ENCODE measurements around the gene DNAJB11.

The DNAJB11 gene

DNA sequence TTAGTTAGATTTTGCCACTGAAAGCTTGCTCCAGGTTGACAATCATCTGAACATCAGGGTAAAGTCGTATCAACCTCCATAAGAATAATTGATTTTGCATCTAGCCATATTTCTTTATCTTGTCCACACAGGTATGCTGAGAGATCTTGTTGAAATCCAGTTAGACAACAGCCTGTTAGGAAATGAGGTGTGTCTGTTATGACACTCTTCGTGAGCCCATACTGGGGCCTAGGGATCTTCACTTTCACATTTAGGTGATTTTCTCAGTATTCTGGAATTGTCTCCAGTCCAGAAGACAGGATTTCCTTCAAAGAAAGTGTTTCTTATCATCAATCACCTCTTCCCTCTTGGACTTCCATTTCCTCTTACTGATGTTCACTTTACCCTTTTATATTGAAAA, 18.1 kb downstream of the DNAJB11 start:
- H3K36me3 ChIP-seq (ENCODE audit: control insufficient read depth, insufficient read depth, low read length), result peaks cover 6% of the 10 kb centered on the region
- H3K4me3 ChIP-seq (ENCODE audit: low read depth, low read length), result no peak overlapping the region
- H3K4me1 ChIP-seq (ENCODE audit: control insufficient read depth, insufficient read depth, low read length), result peaks cover 2% of the 10 kb centered on the region
- H3K27me3 ChIP-seq (ENCODE audit: control insufficient read depth, insufficient read depth, low read length), result no peaks in the 10 kb centered on the region
- H3K9ac ChIP-seq (ENCODE audit: low read depth, low read length), result no peak overlapping the region
- no peaks in the 10 kb centered on the region for H3K9me3 ChIP-seq (ENCODE audit: control insufficient read depth, insufficient read depth, low read length)

DNA sequence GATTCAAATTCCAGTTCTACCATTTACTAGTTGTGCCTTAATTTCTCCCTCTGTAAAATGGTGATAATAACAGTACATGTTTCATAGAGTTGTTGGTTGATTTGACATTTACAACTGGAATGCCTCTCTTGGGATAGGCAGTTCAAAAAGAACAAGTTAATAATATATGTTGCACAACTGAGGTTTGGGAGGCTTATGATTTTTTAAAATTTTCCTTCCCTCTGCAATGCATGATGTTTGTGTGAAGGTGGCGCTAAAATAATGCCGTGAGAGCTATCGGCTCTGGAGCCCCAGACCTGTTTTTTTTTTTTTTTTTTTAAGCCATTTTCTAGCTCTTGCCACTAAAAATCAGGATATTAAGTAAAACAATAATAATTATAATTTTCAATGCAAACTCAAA, 18.6 kb downstream of the DNAJB11 start:
- H3K27me3 ChIP-seq (ENCODE audit: control insufficient read depth, insufficient read depth, low read length), result no peaks in the 10 kb centered on the region
- no peak overlapping the region for H3K4me3 ChIP-seq (ENCODE audit: low read depth, low read length)
- H3K9ac ChIP-seq (ENCODE audit: low read depth, low read length), result no peak overlapping the region
- no peaks in the 10 kb centered on the region for H3K4me1 ChIP-seq (ENCODE audit: control insufficient read depth, insufficient read depth, low read length)
- H3K9me3 ChIP-seq (ENCODE audit: control insufficient read depth, insufficient read depth, low read length), result no peaks in the 10 kb centered on the region
- H3K36me3 ChIP-seq (ENCODE audit: control insufficient read depth, insufficient read depth, low read length), result peaks cover 3% of the 10 kb centered on the region

DNA sequence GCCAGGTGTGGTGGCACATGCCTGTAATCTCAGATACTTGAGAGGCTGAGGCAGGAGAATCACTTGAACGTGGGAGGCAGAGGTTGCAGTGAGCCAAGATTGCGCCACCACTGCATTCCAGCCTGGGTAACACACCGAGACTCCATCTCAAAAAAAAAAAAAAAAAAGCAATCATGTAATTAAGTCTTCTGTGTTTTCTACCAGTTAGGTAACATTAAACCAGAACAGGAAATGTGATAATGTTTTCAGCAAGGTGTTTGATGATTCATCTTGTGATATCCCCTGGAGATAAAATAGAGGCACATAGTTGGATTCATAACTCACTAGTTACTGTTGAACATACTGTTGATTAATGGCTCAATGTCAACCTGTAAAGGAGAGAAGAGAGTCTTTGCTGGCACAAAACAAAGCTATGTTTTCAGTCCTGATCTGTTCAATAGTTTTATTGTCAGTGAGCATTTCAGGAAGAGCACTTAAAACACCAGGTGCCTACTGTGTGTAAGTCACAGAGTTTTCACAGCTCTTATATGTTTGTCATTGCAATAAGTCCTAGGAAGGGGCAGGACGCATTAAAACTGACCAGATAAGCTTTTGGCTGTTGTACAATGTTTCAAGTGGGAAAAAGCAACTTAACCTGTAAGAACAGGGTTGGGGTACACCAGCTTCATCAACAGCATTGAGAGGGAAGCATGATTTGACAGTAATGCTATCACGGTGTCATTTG, 19.5 kb downstream of the DNAJB11 start:
- Histone ChIP-seq H3K27me3 (ENCODE audit: control insufficient read depth, insufficient read depth, low read length) (no peaks in the 10 kb centered on the region), H3K4me3 (ENCODE audit: low read depth, low read length) (no peak overlapping the region), H3K9me3 (ENCODE audit: control insufficient read depth, insufficient read depth, low read length) (no peaks in the 10 kb centered on the region), H3K36me3 (ENCODE audit: control insufficient read depth, insufficient read depth, low read length) (peaks cover under 1% of the 10 kb centered on the region), H3K4me1 (ENCODE audit: control insufficient read depth, insufficient read depth, low read length) (peaks cover 2% of the 10 kb centered on the region), H3K9ac (ENCODE audit: low read depth, low read length) (no peak overlapping the region)

DNA sequence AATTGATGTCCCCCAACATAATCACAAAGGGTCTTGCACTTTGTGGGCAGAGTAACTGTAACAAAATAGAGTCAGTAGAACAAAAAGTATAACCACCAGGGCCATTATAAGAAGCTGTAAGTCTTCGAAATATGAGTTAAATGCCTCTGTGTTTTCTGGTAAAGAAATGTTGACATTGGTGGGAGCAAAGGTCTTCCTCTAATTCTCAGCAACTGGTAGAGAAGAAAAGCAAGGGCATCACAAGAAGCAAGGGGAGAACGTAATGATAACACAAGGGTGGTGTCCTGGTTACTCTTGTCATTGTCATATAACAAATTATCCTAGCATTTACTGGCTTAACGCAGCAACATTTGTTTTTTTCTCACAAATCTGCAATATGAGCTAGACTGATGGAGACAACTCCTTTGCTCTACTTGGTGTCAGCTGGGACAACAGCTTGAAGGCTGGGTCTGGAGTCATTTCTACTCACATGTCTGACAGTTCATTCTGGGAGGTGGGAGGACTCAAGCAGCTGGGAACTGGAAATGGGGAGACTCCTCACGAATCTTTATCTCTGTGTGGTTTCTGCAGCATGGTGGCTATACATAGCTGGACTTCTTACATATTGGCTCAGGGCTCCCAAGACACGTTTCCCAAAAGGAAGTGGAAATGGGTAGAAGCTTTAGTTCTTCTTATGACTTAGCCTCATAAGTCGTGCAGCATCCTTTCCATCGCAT, 20.2 kb downstream of the DNAJB11 start:
- Histone ChIP-seq H3K4me3 (ENCODE audit: low read depth, low read length) (no peak overlapping the region), H3K4me1 (ENCODE audit: control insufficient read depth, insufficient read depth, low read length) (peaks cover 2% of the 10 kb centered on the region), H3K27me3 (ENCODE audit: control insufficient read depth, insufficient read depth, low read length) (no peaks in the 10 kb centered on the region), H3K36me3 (ENCODE audit: control insufficient read depth, insufficient read depth, low read length) (no peaks in the 10 kb centered on the region), H3K9me3 (ENCODE audit: control insufficient read depth, insufficient read depth, low read length) (no peaks in the 10 kb centered on the region), H3K9ac (ENCODE audit: low read depth, low read length) (no peak overlapping the region)

DNA sequence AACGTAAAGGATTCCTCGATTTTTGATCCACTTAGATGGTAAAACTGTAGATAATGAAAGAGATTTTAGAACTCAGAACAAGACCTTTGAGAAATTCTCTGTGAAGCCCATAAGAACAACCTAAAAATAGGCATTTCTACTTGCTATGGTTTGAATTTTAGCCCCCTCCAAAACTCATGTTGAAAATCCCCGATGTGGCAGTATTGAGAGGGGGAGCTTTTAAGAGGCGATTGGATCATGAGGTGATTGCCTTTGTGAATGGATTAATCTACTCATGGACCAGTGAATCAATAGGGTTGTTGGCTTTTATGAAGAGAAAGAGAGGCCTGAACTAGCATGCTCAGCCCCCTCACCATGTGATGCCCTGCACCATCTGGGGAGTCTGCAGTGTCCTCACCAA, 22.2 kb downstream of the DNAJB11 start:
- Histone ChIP-seq H3K9ac (ENCODE audit: low read depth, low read length) (no peak overlapping the region), H3K4me1 (ENCODE audit: control insufficient read depth, insufficient read depth, low read length) (peaks cover 5% of the 10 kb centered on the region), H3K36me3 (ENCODE audit: control insufficient read depth, insufficient read depth, low read length) (no peaks in the 10 kb centered on the region)

DNA sequence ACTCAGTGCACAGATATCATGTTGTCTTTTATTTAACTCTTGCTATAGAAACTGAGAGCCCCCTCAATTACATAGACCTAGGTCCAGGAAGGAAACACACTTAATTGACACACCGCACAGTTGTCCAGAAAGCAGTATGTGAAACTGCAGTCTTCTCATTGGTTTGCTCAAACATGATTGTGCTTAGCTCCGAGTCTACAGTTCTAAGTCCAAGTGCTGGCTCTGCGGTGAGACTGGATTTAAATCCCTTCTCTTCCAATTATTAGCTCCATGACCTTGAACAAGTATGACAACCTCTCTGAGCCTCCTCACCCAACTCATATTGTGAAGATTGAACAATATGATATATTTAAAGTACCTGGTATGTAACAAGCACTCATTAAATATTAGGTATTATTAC, 23.3 kb downstream of the DNAJB11 start:
- H3K4me3 ChIP-seq (ENCODE audit: low read depth, low read length), result no peak overlapping the region
- H3K4me1 ChIP-seq (ENCODE audit: control insufficient read depth, insufficient read depth, low read length), result peaks cover 5% of the 10 kb centered on the region
- H3K36me3 ChIP-seq (ENCODE audit: control insufficient read depth, insufficient read depth, low read length), result no peaks in the 10 kb centered on the region
- H3K9me3 ChIP-seq (ENCODE audit: control insufficient read depth, insufficient read depth, low read length), result no peaks in the 10 kb centered on the region
- no peaks in the 10 kb centered on the region for H3K27me3 ChIP-seq (ENCODE audit: control insufficient read depth, insufficient read depth, low read length)
- H3K9ac ChIP-seq (ENCODE audit: low read depth, low read length), result no peak overlapping the region

More for the DNA sequence above, 22.2 kb downstream of the DNAJB11 start:
- H3K9me3 ChIP-seq (ENCODE audit: control insufficient read depth, insufficient read depth, low read length), result no peaks in the 10 kb centered on the region
- H3K27me3 ChIP-seq (ENCODE audit: control insufficient read depth, insufficient read depth, low read length), result no peaks in the 10 kb centered on the region
- no peak overlapping the region for H3K4me3 ChIP-seq (ENCODE audit: low read depth, low read length)

DNA sequence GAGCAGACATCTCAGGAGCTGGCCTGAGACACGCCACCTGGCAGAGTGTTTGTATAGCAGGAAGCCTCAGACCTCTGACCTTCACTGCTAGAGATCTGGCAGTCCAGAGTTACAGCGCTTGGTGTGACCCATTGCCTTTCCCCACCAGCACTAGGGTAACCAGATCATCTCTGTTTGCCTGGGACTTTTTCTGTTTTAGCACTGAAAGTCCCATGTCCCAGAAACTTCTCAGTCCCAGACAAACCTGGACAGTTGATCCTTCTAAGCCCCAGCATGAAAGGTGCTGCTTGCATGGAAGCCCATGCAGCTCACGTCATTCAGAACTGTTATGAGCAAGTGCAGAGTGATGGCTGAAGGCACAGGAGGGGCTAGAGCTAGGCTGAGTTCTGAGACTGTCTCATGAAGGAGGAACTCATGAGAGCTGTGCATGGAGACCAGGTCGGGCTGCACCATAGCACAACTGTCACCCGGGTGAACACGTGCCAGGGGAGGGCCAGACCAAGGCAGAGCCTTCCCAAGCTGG, 24.1 kb downstream of the DNAJB11 start:
- H3K9me3 ChIP-seq (ENCODE audit: control insufficient read depth, insufficient read depth, low read length), result no peaks in the 10 kb centered on the region
- no peak overlapping the region for H3K9ac ChIP-seq (ENCODE audit: low read depth, low read length)
- H3K4me1 ChIP-seq (ENCODE audit: control insufficient read depth, insufficient read depth, low read length), result peaks cover 5% of the 10 kb centered on the region
- no peak overlapping the region for H3K4me3 ChIP-seq (ENCODE audit: low read depth, low read length)
- H3K27me3 ChIP-seq (ENCODE audit: control insufficient read depth, insufficient read depth, low read length), result no peaks in the 10 kb centered on the region
- H3K36me3 ChIP-seq (ENCODE audit: control insufficient read depth, insufficient read depth, low read length), result no peaks in the 10 kb centered on the region

DNA sequence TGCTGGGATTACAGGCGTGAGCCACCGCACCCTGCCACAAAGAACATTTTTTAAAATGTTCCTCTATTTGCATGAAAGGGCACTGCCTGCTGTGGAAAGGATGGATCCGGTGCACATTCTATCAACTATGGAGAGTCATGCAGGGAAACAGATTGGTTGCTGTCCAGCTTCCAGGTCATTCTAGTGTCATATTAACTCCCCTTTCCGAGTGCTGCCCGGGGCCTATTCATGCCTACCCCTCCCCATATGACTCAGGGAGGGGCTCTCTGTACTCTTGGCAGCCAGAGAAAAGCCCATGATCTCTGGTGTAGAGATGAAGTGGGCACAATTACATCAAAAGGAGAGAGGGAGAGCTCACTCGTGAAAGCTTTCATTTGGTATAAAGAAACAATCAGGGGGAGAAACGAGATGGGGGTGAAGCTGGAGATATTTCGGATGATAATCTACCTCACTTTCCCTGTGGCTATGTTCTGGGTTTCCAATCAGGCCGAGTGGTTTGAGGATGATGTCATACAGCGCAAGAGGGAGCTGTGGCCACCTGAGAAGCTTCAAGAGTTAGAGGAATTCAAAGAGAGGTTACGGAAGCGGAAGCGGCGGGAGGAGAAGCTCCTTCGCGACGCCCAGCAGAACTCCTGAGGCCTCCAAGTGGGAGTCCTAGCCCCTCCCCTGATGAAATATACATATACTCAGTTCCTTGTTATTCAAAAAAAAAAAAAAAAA, 26.2 kb downstream of the DNAJB11 start:
- no peaks in the 10 kb centered on the region for H3K27me3 ChIP-seq (ENCODE audit: control insufficient read depth, insufficient read depth, low read length)
- H3K9ac ChIP-seq (ENCODE audit: low read depth, low read length), result no peak overlapping the region
- no peaks in the 10 kb centered on the region for H3K36me3 ChIP-seq (ENCODE audit: control insufficient read depth, insufficient read depth, low read length)
- peak overlapping the region; percentile 26 for H3K4me3 ChIP-seq (ENCODE audit: low read depth, low read length)
- H3K9me3 ChIP-seq (ENCODE audit: control insufficient read depth, insufficient read depth, low read length), result no peaks in the 10 kb centered on the region
- H3K4me1 ChIP-seq (ENCODE audit: control insufficient read depth, insufficient read depth, low read length), result peaks cover 5% of the 10 kb centered on the region

DNA sequence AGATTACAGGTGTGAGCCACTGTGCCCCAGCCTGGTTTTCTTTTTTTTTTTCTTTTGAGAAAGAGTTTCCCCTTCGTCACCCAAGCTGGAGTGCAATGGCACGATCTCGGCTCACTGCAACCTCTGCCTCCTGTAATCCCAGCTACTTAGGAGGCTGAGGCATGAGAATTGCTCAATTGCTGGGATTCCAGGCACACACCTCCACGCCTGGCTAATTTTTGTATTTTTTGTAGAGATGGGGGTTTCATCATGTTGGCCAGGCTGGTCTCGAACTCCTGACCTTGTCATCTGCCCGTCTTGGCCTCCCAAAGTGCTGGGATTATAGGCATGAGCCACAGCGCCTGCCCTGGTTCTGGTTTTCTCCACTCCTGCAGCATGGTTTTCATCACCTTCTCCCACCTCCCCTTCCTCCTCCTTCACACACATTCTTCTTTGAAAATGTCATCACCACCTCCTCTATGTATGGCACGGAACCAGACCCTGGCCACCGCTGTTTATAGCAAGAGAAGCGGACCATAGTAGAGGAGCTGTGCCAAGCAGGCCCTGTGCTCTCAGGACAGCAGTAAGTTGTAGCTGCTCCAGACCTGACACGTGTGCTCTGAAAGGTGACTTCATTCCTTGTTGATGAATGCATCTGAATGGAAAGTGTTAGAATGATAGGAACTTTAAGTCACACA, 27.7 kb downstream of the DNAJB11 start:
- Histone ChIP-seq H3K4me1 (ENCODE audit: control insufficient read depth, insufficient read depth, low read length) (peaks cover 5% of the 10 kb centered on the region), H3K27me3 (ENCODE audit: control insufficient read depth, insufficient read depth, low read length) (no peaks in the 10 kb centered on the region), H3K4me3 (ENCODE audit: low read depth, low read length) (no peak overlapping the region), H3K9ac (ENCODE audit: low read depth, low read length) (no peak overlapping the region), H3K36me3 (ENCODE audit: control insufficient read depth, insufficient read depth, low read length) (no peaks in the 10 kb centered on the region), H3K9me3 (ENCODE audit: control insufficient read depth, insufficient read depth, low read length) (no peaks in the 10 kb centered on the region)

DNA sequence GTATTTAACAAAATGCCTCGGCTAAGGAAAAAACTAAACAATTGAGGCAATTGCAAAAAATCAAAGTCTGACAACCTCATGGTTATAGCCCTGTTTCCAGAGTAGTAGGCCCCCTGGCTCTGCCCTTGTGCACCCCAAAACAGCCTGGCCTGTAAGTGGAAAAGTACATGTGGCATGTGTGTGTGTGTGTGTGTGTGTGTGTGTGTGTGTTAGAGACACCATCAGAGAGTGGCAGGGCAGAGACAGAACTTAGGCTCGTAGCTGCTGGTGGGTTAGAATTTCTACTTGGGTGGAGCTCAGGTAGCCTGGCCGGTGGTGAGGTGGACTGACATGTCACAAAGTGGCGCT, 28.2 kb downstream of the DNAJB11 start:
- H3K9ac ChIP-seq (ENCODE audit: low read depth, low read length), result no peak overlapping the region
- no peaks in the 10 kb centered on the region for H3K27me3 ChIP-seq (ENCODE audit: control insufficient read depth, insufficient read depth, low read length)
- peaks cover 5% of the 10 kb centered on the region for H3K4me1 ChIP-seq (ENCODE audit: control insufficient read depth, insufficient read depth, low read length)
- H3K36me3 ChIP-seq (ENCODE audit: control insufficient read depth, insufficient read depth, low read length), result no peaks in the 10 kb centered on the region
- no peaks in the 10 kb centered on the region for H3K9me3 ChIP-seq (ENCODE audit: control insufficient read depth, insufficient read depth, low read length)
- no peak overlapping the region for H3K4me3 ChIP-seq (ENCODE audit: low read depth, low read length)

DNA sequence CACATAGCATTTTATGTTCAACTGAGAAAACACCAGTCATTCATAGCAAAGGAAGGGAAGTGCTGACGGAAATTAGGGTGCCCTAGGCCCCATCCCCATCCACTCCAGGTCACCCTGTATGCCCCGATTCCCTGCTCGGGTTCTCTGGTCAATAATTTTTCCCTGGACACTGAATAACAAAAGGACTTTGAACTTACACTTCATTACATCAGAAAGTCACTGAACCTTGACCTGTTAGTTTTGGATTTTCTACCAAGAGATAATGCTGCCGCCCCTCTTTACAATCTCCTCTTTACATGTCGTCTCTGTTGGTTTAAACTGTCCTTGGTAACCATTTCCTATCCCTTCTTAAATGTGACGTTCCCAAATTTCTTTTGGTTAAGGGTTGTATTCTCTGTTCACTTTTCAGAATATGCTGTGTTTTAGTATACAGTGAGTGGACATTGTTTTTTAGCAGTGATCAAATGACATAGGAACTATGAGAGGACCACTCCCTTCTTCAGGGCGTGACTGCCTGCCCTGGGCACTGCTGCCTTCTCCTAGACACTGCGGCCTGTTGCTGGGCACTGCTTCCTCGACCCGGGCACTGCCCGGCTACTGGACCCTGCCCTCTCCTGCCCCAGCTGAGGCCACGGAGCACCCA, 28.7 kb downstream of the DNAJB11 start:
- H3K4me1 ChIP-seq (ENCODE audit: control insufficient read depth, insufficient read depth, low read length), result peaks cover 5% of the 10 kb centered on the region
- H3K36me3 ChIP-seq (ENCODE audit: control insufficient read depth, insufficient read depth, low read length), result no peaks in the 10 kb centered on the region
- H3K9ac ChIP-seq (ENCODE audit: low read depth, low read length), result no peak overlapping the region
- H3K9me3 ChIP-seq (ENCODE audit: control insufficient read depth, insufficient read depth, low read length), result no peaks in the 10 kb centered on the region
- H3K4me3 ChIP-seq (ENCODE audit: low read depth, low read length), result no peak overlapping the region
- no peaks in the 10 kb centered on the region for H3K27me3 ChIP-seq (ENCODE audit: control insufficient read depth, insufficient read depth, low read length)
